IMR-90 (cell line): Measurements from ENCODE around the gene TAP2. TPM values are rescaled to one million over a fixed set of nuclear protein-coding genes. Genes with fewer than 3 reads are reported as not detected.

Experiments
- ATAC-seq: fragments of 200-7000 bp; cut with Tn5 transposase; 2 replicates; pipeline ENCODE4 v1.9.1; 2020; ENCODE audit warnings: low read depth, mild to moderate bottlenecking, moderate library complexity
- BruUV-seq: library from RNA; stranded (reverse); fragments of 400-500 nt; replicated peaks from 2 replicates; lab custom pipeline; 2021; lab: Mats Ljungman, UMichigan
- CTCF ChIA-PET: fragments of 300-600 bp; formaldehyde crosslinking; extraction: SDS; loops from one replicate; lab custom pipeline; 2021; ENCODE audit warnings: antibody characterized with exemption; lab: Yijun Ruan, JAX
- POLR2A ChIA-PET: fragments of 300-600 bp; sonication (Branson Sonifier 250); formaldehyde crosslinking; loops from one replicate; lab custom pipeline; 2022; ENCODE audit warnings: antibody characterized with exemption; ENCODE audit not compliant: unreplicated experiment; lab: Charles Lee
- DNase-seq: peaks from one replicate; pipeline ENCODE4 v3.0.0; 2013
- H2AFZ ChIP-seq: replicated peaks from 2 replicates; pipeline ENCODE3; 2013; ENCODE audit warnings: low read length, mild to moderate bottlenecking; ENCODE audit not compliant: poor library complexity
- H2AK5ac ChIP-seq: 2 replicates; pipeline ENCODE4 v1.6.1; 2013; ENCODE audit warnings: low read depth, low read length, inconsistent platforms
- H2AK9ac ChIP-seq: replicated peaks from 2 replicates; pipeline ENCODE3; 2013; ENCODE audit warnings: mild to moderate bottlenecking, low read depth, low read length, moderate library complexity; ENCODE audit not compliant: poor library complexity
- H2BK120ac ChIP-seq: 2 replicates; pipeline ENCODE4 v1.6.1; 2013; ENCODE audit warnings: low read depth, low read length, inconsistent platforms
- H2BK15ac ChIP-seq: 3 replicates; pipeline ENCODE4 v1.6.1; 2013; ENCODE audit warnings: low read depth, low read length, inconsistent platforms
- H2BK20ac ChIP-seq: 2 replicates; pipeline ENCODE4 v1.6.1; 2013; ENCODE audit warnings: low read depth, mild to moderate bottlenecking, inconsistent platforms, low read length, moderate library complexity
- H2BK5ac ChIP-seq: 2 replicates; pipeline ENCODE4 v1.6.1; 2013; ENCODE audit warnings: mild to moderate bottlenecking, low read depth, low read length, inconsistent platforms; ENCODE audit not compliant: poor library complexity, severe bottlenecking
- H3K14ac ChIP-seq: replicated peaks from 2 replicates; pipeline ENCODE4 v1.6.1; 2013; ENCODE audit warnings: low read depth, low read length, inconsistent platforms
- H3K18ac ChIP-seq: 2 replicates; pipeline ENCODE4 v1.6.1; 2013; ENCODE audit warnings: low read depth, low read length, control low read depth
- H3K23ac ChIP-seq: 2 replicates; pipeline ENCODE4 v1.6.1; 2013; ENCODE audit warnings: low read depth, low read length, inconsistent platforms
- H3K27ac ChIP-seq: 2 replicates; pipeline ENCODE4 v1.5.1; 2013; ENCODE audit warnings: mild to moderate bottlenecking, control low read depth, low read length; ENCODE audit not compliant: insufficient read depth
- H3K27me3 ChIP-seq: 2 replicates; pipeline ENCODE4 v1.6.1; 2013; ENCODE audit warnings: low read length; ENCODE audit not compliant: control insufficient read depth, insufficient read depth
- H3K36me3 ChIP-seq: 2 replicates; pipeline ENCODE4 v1.6.1; 2013; ENCODE audit warnings: low read length, mixed read lengths; ENCODE audit not compliant: control insufficient read depth, insufficient read depth
- H3K4ac ChIP-seq: 2 replicates; pipeline ENCODE4 v1.6.1; 2013; ENCODE audit warnings: low read depth, low read length, inconsistent platforms
- H3K4me1 ChIP-seq: 2 replicates; pipeline ENCODE4 v1.6.1; 2013; ENCODE audit warnings: low read length, mixed read lengths; ENCODE audit not compliant: control insufficient read depth, insufficient read depth
- H3K4me2 ChIP-seq: 2 replicates; pipeline ENCODE4 v1.6.1; 2013; ENCODE audit warnings: low read depth, mild to moderate bottlenecking, control low read depth, low read length, moderate library complexity
- H3K4me3 ChIP-seq: 2 replicates; pipeline ENCODE4 v1.5.1; 2013; ENCODE audit warnings: low read depth, mild to moderate bottlenecking, control low read depth, low read length, moderate library complexity; ENCODE audit not compliant: insufficient read depth
- H3K56ac ChIP-seq: 2 replicates; pipeline ENCODE4 v1.6.1; 2013; ENCODE audit warnings: low read length, inconsistent platforms; ENCODE audit not compliant: insufficient read depth; ENCODE audit errors: extremely low read depth
- H3K79me1 ChIP-seq, 2 experiments: 2 replicates each; pipeline ENCODE4 v1.6.1; 2013; ENCODE audit warnings: low read length in 2 of 2, inconsistent platforms in 1 of 2, low read depth in 1 of 2
- H3K9ac ChIP-seq: 2 replicates; pipeline ENCODE4 v1.6.1; 2013; ENCODE audit warnings: low read depth, low read length, control low read depth
- H3K9me1 ChIP-seq: 2 replicates; pipeline ENCODE4 v1.6.1; 2013; ENCODE audit warnings: low read length, inconsistent platforms; ENCODE audit not compliant: insufficient read depth
- H3K9me3 ChIP-seq: 2 replicates; pipeline ENCODE4 v1.6.1; 2013; ENCODE audit warnings: low read length; ENCODE audit not compliant: control insufficient read depth, insufficient read depth
- H4K20me1 ChIP-seq: 2 replicates; pipeline ENCODE4 v1.6.1; 2013; ENCODE audit warnings: low read length, inconsistent platforms; ENCODE audit not compliant: insufficient read depth
- H4K5ac ChIP-seq: 2 replicates; pipeline ENCODE4 v1.6.1; 2013; ENCODE audit warnings: mild to moderate bottlenecking, low read depth, low read length, control low read depth
- H4K8ac ChIP-seq, 2 experiments: 2 replicates each; pipeline ENCODE4 v1.6.1; 2013; ENCODE audit warnings: low read depth in 2 of 2, low read length in 2 of 2, control low read depth in 1 of 2, inconsistent platforms in 1 of 2
- H4K91ac ChIP-seq: 2 replicates; pipeline ENCODE4 v1.6.1; 2013; ENCODE audit warnings: low read depth, low read length, inconsistent platforms; ENCODE audit not compliant: insufficient read depth
- BHLHE40 ChIP-seq: fragments of 150-350 bp; IDR thresholded peaks from 2 replicates; pipeline ENCODE4 v1.6.1; 2016; ENCODE audit warnings: mild to moderate bottlenecking, low read depth, low read length
- CEBPB ChIP-seq: IDR thresholded peaks from 2 replicates; pipeline ENCODE4 v1.6.1; 2012; ENCODE audit warnings: low read depth, low read length, improper control_type of control experiment
- CHD1 ChIP-seq: IDR thresholded peaks from 2 replicates; pipeline ENCODE4 v1.6.1; 2012; ENCODE audit warnings: low read depth, low read length, improper control_type of control experiment
- CTCF ChIP-seq: conservative IDR thresholded peaks from 2 replicates; pipeline ENCODE4 v1.5.1; 2012; ENCODE audit warnings: mild to moderate bottlenecking, low read depth, low read length, improper control_type of control experiment
- ELK1 ChIP-seq: fragments of 150-350 bp; IDR thresholded peaks from 2 replicates; pipeline ENCODE4 v1.6.1; 2016; ENCODE audit warnings: low read depth, mild to moderate bottlenecking, low read length, moderate library complexity, borderline replicate concordance
- FOS ChIP-seq: fragments of 150-350 bp; IDR thresholded peaks from 2 replicates; pipeline ENCODE4 v1.6.1; 2016; ENCODE audit warnings: low read depth, low read length
- MAFK ChIP-seq: IDR thresholded peaks from 2 replicates; pipeline ENCODE4 v1.6.1; 2012; ENCODE audit warnings: low read depth, low read length, improper control_type of control experiment
- MXI1 ChIP-seq: IDR thresholded peaks from 2 replicates; pipeline ENCODE4 v1.6.1; 2012; ENCODE audit warnings: low read depth, mild to moderate bottlenecking, low read length, moderate library complexity, borderline replicate concordance
- NFE2L2 ChIP-seq: fragments of 150-350 bp; IDR thresholded peaks from 2 replicates; pipeline ENCODE4 v1.6.1; 2016; ENCODE audit warnings: low read depth, mild to moderate bottlenecking, low read length
- RAD21 ChIP-seq: IDR thresholded peaks from 2 replicates; pipeline ENCODE4 v1.6.1; 2012; ENCODE audit warnings: low read length, improper control_type of control experiment
- RCOR1 ChIP-seq: IDR thresholded peaks from 2 replicates; pipeline ENCODE4 v1.6.1; 2012; ENCODE audit warnings: mild to moderate bottlenecking, low read length, improper control_type of control experiment; ENCODE audit not compliant: insufficient replicate concordance
- USF2 ChIP-seq: fragments of 150-350 bp; IDR thresholded peaks from 2 replicates; pipeline ENCODE4 v1.6.1; 2017; ENCODE audit warnings: mild to moderate bottlenecking, antibody characterized with exemption, low read length, low read depth
- WGBS, 2 experiments: methylation state at CpG; one replicate each; pipeline versions ENCODE4 v1.1.5 to v1.1.7; 2013; ENCODE audit warnings: missing lambda C conversion rate in 2 of 2; ENCODE audit not compliant: insufficient read length in 1 of 2; ENCODE audit errors: extremely low coverage in 2 of 2; 5-methylcytosine and 5-hydroxymethylcytosine counted together
- dilution Hi-C: fragments of 300-500 bp; cut with HindIII; formaldehyde crosslinking; loops from one replicate; pipeline ENCODE4 v1.14.3; 2018; ENCODE audit warnings: low sequenced_read_pairs; ENCODE audit not compliant: unreplicated experiment
- in situ Hi-C: fragments of 300-500 bp; cut with MboI; formaldehyde crosslinking; loops from 3 replicates; pipeline ENCODE4 v1.14.3; 2019; ENCODE audit warnings: low sequenced_read_pairs, inconsistent platforms, mixed read lengths
- intact Hi-C: fragments of 100-400 bp; cut with micrococcal nuclease; formaldehyde crosslinking; loops from 2 replicates; pipeline ENCODE4 v1.10.0; 2022
- polyA plus RNA-seq, 3 experiments: library from polyadenylated mRNA; depleted of rRNA; stranded (reverse); fragments of >200 nt; gene quantifications; 2 replicates each; pipeline ENCODE4 v1.2.3, GENCODE V29; 2012; ENCODE audit warnings: low replicate concordance in 1 of 3
- total RNA-seq: library from RNA; depleted of rRNA; stranded (reverse); fragments of >200 nt; gene quantifications from 2 replicates; pipeline ENCODE4 v1.2.3, GENCODE V29; 2012

TAP2 gene
- total and polyA plus RNA-seq, 2 of the 4 experiments (the other 2 are of a cell fraction): 6.6 to 11.4 TPM

DNA sequence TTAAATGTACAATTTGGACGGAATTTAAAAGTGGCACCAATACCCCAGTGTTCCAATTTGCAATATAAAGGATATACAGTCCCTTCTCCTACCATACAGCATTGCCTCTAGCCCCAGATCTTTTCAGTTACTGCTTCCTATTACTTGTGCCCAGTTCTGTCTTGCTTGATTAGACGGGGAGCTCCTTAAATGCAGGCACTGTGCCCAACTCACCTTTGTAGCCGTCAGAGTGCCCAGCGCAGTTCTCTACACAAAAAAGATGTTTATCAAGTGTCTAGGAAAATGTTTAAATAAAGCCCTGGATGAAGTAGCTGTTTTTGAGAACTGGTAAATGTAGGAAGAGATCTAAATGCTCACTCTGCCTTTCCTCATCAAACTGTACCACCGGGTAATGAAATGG lies 7.6 kb downstream of the TAP2 start:
- Histone ChIP-seq H4K8ac (no peak overlapping the region), H4K91ac (no peak overlapping the region), H3K4ac (no peak overlapping the region), H2BK20ac (no peak overlapping the region), H3K18ac (no peak overlapping the region), H4K5ac (no peak overlapping the region), H3K27me3 (no peaks in the 10 kb centered on the region), H3K79me1 (no peaks in the 10 kb centered on the region), H3K4me3 (no peak overlapping the region), H3K36me3 (peaks cover 31% of the 10 kb centered on the region), H2AFZ (no peak overlapping the region), H3K14ac (no peak overlapping the region), H3K23ac (no peak overlapping the region), H3K4me1 (peaks cover 2% of the 10 kb centered on the region; the same call in 1 of the 2 replicates), H2BK5ac (no peak overlapping the region), H3K56ac (no peak overlapping the region), H3K27ac (no peak overlapping the region), H4K20me1 (no peaks in the 10 kb centered on the region), H2AK5ac (no peak overlapping the region), H3K9me1 (no peaks in the 10 kb centered on the region), H3K9ac (no peak overlapping the region), H3K4me2 (no peak overlapping the region), H2BK15ac (no peak overlapping the region), H2AK9ac (no peak overlapping the region), H3K9me3 (no peaks in the 10 kb centered on the region), H2BK120ac (no peak overlapping the region)
- BruUV-seq: no TSS peak
- in situ Hi-C loops (no loop called here), intact Hi-C loops (no loop called here), dilution Hi-C loops (no loop called here)
- 78% methylated on average over 1 of the region's 5 CpGs; no CpG with 5 or more reads in 1 of the 2 experiments for WGBS, 2 experiments
- no peak for ATAC-seq
- DNase-seq: no peak
- no peak for TF ChIP-seq USF2
- TF ChIP-seq CTCF: no peak
- TF ChIP-seq ELK1: no peak
- no peak for TF ChIP-seq MXI1
- TF ChIP-seq RAD21: no peak
- TF ChIP-seq NFE2L2: no peak
- TF ChIP-seq CHD1: no peak
- no peak for TF ChIP-seq MAFK
- TF ChIP-seq BHLHE40: no peak
- no peak for TF ChIP-seq CEBPB
- TF ChIP-seq RCOR1: no peak
- no peak for TF ChIP-seq FOS
- ChIA-PET POLR2A (no interaction called here), CTCF (interaction anchor here (0.9 kb wide), 1 partner anchor 37 kb away, joined by 3 read pairs; no protein-coding TSS in a partner anchor)
